Measurements from ENCODE around the gene NDUFB3.
"Not testable (repeated sequence)": the region's sequence is repeated elsewhere in the genome, so short reads cannot be mapped to it uniquely, and the experiment has no call there.

The NDUFB3 gene

GRCh38 chr2:201071479-201072200 is at the start of gene NDUFB3, which contains the start of gene HYCC2:
TSS of gene NDUFB3 (plus strand) at chr2:201072001. CDS start at chr2:201078883, 6,882 bp downstream.
TSS of gene HYCC2 (minus strand) at chr2:201071671. CDS start at chr2:201024009, 47,662 bp downstream.
- peak; percentile 85 for DNase-seq

- DNase-seq = no peak
These were observed 47.3 kb upstream of the NDUFB3 start for GRCh38 chr2:201024518-201024917.

GRCh38 chr2:201034355-201034754 is 37.4 kb upstream of the NDUFB3 start:
- DNase-seq = not testable (repeated sequence)

- not testable (repeated sequence) for DNase-seq
These were observed 33.4 kb upstream of the NDUFB3 start for GRCh38 chr2:201038361-201038760.

- DNase-seq = no peak
These were observed 32.9 kb upstream of the NDUFB3 start for GRCh38 chr2:201038855-201039254.

GRCh38 chr2:201040867-201041628 is 30.8 kb upstream of the NDUFB3 start:
- no peak for DNase-seq

- DNase-seq = not testable (repeated sequence)
These were observed 29.4 kb upstream of the NDUFB3 start for GRCh38 chr2:201042451-201042850.

GRCh38 chr2:201043050-201043449 is 28.8 kb upstream of the NDUFB3 start:
- not testable (repeated sequence) for DNase-seq

- DNase-seq = no peak
These were observed 24.9 kb upstream of the NDUFB3 start for GRCh38 chr2:201046881-201047280.

GRCh38 chr2:201049455-201049854 is 22.3 kb upstream of the NDUFB3 start:
- no peak for DNase-seq

- DNase-seq = no peak
These were observed 14.7 kb upstream of the NDUFB3 start for GRCh38 chr2:201057087-201057521.

GRCh38 chr2:201057715-201058248 is 14.0 kb upstream of the NDUFB3 start:
- DNase-seq = no peak

GRCh38 chr2:201058914-201059313 is 12.9 kb upstream of the NDUFB3 start:
- DNase-seq = no peak

- DNase-seq = no peak
These were observed 11.6 kb upstream of the NDUFB3 start for GRCh38 chr2:201059961-201060755.

- not testable (repeated sequence) for DNase-seq
These were observed 8.3 kb upstream of the NDUFB3 start for GRCh38 chr2:201063516-201063915.

GRCh38 chr2:201064797-201065329 is 6.9 kb upstream of the NDUFB3 start:
- DNase-seq = no peak

GRCh38 chr2:201070948-201071478 is 788 bp upstream of the NDUFB3 start:
- no peak for DNase-seq

- no peak for DNase-seq
These were observed 365 bp downstream of the NDUFB3 start for GRCh38 chr2:201072201-201072530.

GRCh38 chr2:201073071-201073470 is 1.3 kb downstream of the NDUFB3 start:
- DNase-seq = no peak

- no peak for DNase-seq
These were observed 3.2 kb downstream of the NDUFB3 start for GRCh38 chr2:201074996-201075395.

- DNase-seq = no peak
These were observed 13.1 kb downstream of the NDUFB3 start for GRCh38 chr2:201084863-201085262.

GRCh38 chr2:201090574-201090973 is 18.8 kb downstream of the NDUFB3 start:
- DNase-seq = no peak

All from stimulated activated CD4-positive, alpha-beta T cell treated with anti-CD3 and anti-CD28 coated beads, Interleukin-4, amount 100 ng/mL, for 1 hour (primary cell).